GM23338 (cell line): ENCODE measurements around the gene CDH4. TPM values are rescaled to one million over a fixed set of nuclear protein-coding genes. Genes with fewer than 3 reads are reported as not detected.

Experiments used
- ATAC-seq: fragments of 200-7000 bp; cut with Tn5 transposase; 3 replicates; pipeline ENCODE4 v1.9.1; 2020
- DNase-seq: peaks from one replicate; pipeline ENCODE4 v3.0.0-alpha.2; 2015; ENCODE audit warnings: low spot score
- H2AFZ ChIP-seq: fragments of 200-600 bp; sonication (generic); 2 replicates; pipeline ENCODE4 v1.8.0; 2016; ENCODE audit warnings: antibody characterized with exemption, mild to moderate bottlenecking, moderate library complexity
- H3F3A ChIP-seq: fragments of 200-600 bp; sonication (generic); replicated peaks from 2 replicates; pipeline ENCODE4 v1.8.0; 2017; ENCODE audit warnings: antibody characterized with exemption, mixed run types, low read depth
- H3K27ac ChIP-seq: fragments of 200-600 bp; sonication (generic); 2 replicates; pipeline ENCODE4 v1.6.1; 2016; ENCODE audit warnings: low read depth
- H3K27me3 ChIP-seq: fragments of 200-600 bp; sonication (generic); 2 replicates; pipeline ENCODE4 v1.8.0; 2016; ENCODE audit warnings: mild to moderate bottlenecking, mixed run types, moderate library complexity; ENCODE audit not compliant: insufficient read depth
- H3K36me3 ChIP-seq: fragments of 200-600 bp; sonication (generic); 2 replicates; pipeline ENCODE4 v1.8.0; 2016; ENCODE audit warnings: mild to moderate bottlenecking; ENCODE audit not compliant: insufficient read depth
- H3K4me1 ChIP-seq: fragments of 200-600 bp; sonication (generic); 2 replicates; pipeline ENCODE4 v1.8.0; 2016; ENCODE audit warnings: mild to moderate bottlenecking, moderate library complexity; ENCODE audit not compliant: insufficient read depth
- H3K4me2 ChIP-seq: fragments of 200-600 bp; sonication (generic); 2 replicates; pipeline ENCODE4 v1.7.1; 2017; ENCODE audit warnings: mixed run types
- H3K4me3 ChIP-seq: fragments of 200-600 bp; sonication (generic); 2 replicates; pipeline ENCODE4 v1.6.1; 2016; ENCODE audit warnings: mixed run types
- H3K79me2 ChIP-seq: fragments of 200-600 bp; sonication (generic); replicated peaks from 2 replicates; pipeline ENCODE4 v1.8.0; 2017; ENCODE audit warnings: mild to moderate bottlenecking; ENCODE audit not compliant: insufficient read depth
- H3K9me2 ChIP-seq: fragments of 200-600 bp; sonication (generic); 2 replicates; pipeline ENCODE4 v1.8.0; 2017; ENCODE audit not compliant: insufficient read depth
- H4K20me1 ChIP-seq: fragments of 200-600 bp; sonication (generic); replicated peaks from 2 replicates; pipeline ENCODE4 v1.8.0; 2017; ENCODE audit warnings: mild to moderate bottlenecking; ENCODE audit not compliant: insufficient read depth
- H3K27ac Mint-ChIP-seq: 2 replicates; pipeline ENCODE4 v1.8.0; 2020; ENCODE audit warnings: inconsistent platforms, mild to moderate bottlenecking, moderate library complexity, mixed read lengths
- H3K27me3 Mint-ChIP-seq: 3 replicates; pipeline ENCODE4 v1.8.0; 2022; ENCODE audit warnings: low read depth, mild to moderate bottlenecking, moderate library complexity, mixed read lengths, inconsistent platforms; ENCODE audit not compliant: insufficient read depth, poor library complexity
- H3K36me3 Mint-ChIP-seq: 3 replicates; pipeline ENCODE4 v1.8.0; 2021; ENCODE audit warnings: low read depth, mild to moderate bottlenecking, inconsistent platforms, moderate library complexity, mixed read lengths
- H3K4me1 Mint-ChIP-seq: 3 replicates; pipeline ENCODE4 v1.8.0; 2020; ENCODE audit warnings: mild to moderate bottlenecking, inconsistent platforms, mixed read lengths
- H3K4me3 Mint-ChIP-seq: 3 replicates; pipeline ENCODE4 v1.8.0; 2021; ENCODE audit warnings: moderate library complexity, mild to moderate bottlenecking, inconsistent platforms, mixed read lengths
- H3K9me3 Mint-ChIP-seq: 3 replicates; pipeline ENCODE4 v1.8.0; 2020; ENCODE audit warnings: moderate library complexity, mild to moderate bottlenecking, inconsistent platforms, mixed read lengths
- CREB1 ChIP-seq: fragments of 250-450 bp; sonication (Bioruptor Pico); IDR thresholded peaks from 2 replicates; pipeline ENCODE4 v1.5.0; 2020; ENCODE audit warnings: low read depth, mild to moderate bottlenecking, moderate library complexity
- CTCF ChIP-seq, 2 experiments: fragments of 200-600 bp in 1 of 2; sonication (generic) in 1 of 2; conservative IDR thresholded peaks; 2 replicates each; pipeline versions ENCODE4 v1.5.1 to v1.6.1; 2016 to 2017; ENCODE audit warnings: antibody characterized with exemption in 2 of 2, low read depth in 2 of 2, mild to moderate bottlenecking in 2 of 2, moderate library complexity in 1 of 2
- EZH2phosphoT487 ChIP-seq: fragments of 200-600 bp; sonication (generic); IDR thresholded peaks from one replicate; pipeline ENCODE4 v1.8.1; 2018; ENCODE audit warnings: antibody characterized with exemption; ENCODE audit not compliant: unreplicated experiment
- JUNB ChIP-seq: IDR thresholded peaks from one replicate; pipeline ENCODE4 v1.6.1; 2016; ENCODE audit warnings: antibody characterized with exemption; ENCODE audit not compliant: unreplicated experiment
- POLR2AphosphoS5 ChIP-seq: IDR thresholded peaks from 2 replicates; pipeline ENCODE4 v1.6.1; 2016; ENCODE audit warnings: antibody characterized with exemption, low read depth
- REST ChIP-seq: IDR thresholded peaks from one replicate; pipeline ENCODE4 v1.6.1; 2018; ENCODE audit warnings: antibody characterized with exemption; ENCODE audit not compliant: unreplicated experiment
- STAT1 ChIP-seq: IDR thresholded peaks from one replicate; pipeline ENCODE4 v1.6.1; 2016; ENCODE audit warnings: antibody characterized with exemption; ENCODE audit not compliant: unreplicated experiment
- ZNF331 ChIP-seq: fragments of 250-450 bp; sonication (Bioruptor Pico); IDR thresholded peaks from 2 replicates; pipeline ENCODE4 v1.5.0; 2020; ENCODE audit warnings: low read depth, mild to moderate bottlenecking, moderate library complexity
- polyA plus RNA-seq: library from polyadenylated mRNA; unstranded; fragments of >200 nt; fragmentation: Nextera tagmentation; extraction: Ambion mirVana; gene quantifications from 2 replicates; pipeline ENCODE4 v1.2.1, GENCODE V29; 2016
- total RNA-seq: library from RNA; depleted of rRNA; stranded (reverse); fragments of >200 nt; shearing (Covaris generic); gene quantifications from 2 replicates; pipeline ENCODE4 v1.2.3, GENCODE V29; 2014
- TF ChIP-seq, protein P1 (sequence below): IDR thresholded peaks from 2 replicates; pipeline ENCODE4 v1.6.1; 2016; ENCODE audit warnings: antibody characterized with exemption

The CDH4 gene
- total and polyA plus RNA-seq, 2 experiments from 2014 or later = 1.2 to 4.2 TPM

DNA sequence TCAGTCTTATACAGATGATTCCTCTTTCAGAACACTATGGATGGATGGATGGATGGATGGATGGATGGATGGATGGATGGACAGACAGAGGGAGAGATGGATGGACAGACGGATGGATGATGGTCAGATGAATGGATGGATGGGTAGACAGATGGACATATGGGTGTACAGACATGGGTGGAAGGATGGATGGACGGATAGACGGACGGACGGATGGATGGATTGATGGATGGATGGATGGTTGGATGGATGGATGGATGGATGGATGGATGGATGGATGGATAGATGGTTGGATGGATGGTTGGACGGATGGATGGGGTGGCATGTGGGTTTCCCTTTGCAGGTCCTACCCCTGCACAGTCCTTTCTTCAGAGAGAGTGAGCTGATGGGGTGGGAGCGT, 320.7 kb downstream of the CDH4 start (continued):
- TF ChIP-seq CREB1 (CRISPR knock-in tag) (no peak), JUNB (no peak), ZNF331 (CRISPR knock-in tag) (no peak), POLR2AphosphoS5 (no peak), CTCF (conservative IDR thresholded peaks at IDR 0.05; ENCODE audit: low read depth in 2 of 2) (no peak), STAT1 (no peak), REST (no peak)
- TF ChIP-seq, protein P1, sequence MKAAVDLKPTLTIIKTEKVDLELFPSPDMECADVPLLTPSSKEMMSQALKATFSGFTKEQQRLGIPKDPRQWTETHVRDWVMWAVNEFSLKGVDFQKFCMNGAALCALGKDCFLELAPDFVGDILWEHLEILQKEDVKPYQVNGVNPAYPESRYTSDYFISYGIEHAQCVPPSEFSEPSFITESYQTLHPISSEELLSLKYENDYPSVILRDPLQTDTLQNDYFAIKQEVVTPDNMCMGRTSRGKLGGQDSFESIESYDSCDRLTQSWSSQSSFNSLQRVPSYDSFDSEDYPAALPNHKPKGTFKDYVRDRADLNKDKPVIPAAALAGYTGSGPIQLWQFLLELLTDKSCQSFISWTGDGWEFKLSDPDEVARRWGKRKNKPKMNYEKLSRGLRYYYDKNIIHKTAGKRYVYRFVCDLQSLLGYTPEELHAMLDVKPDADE = no peak

- H3K4me1 Mint-ChIP-seq = peaks cover 6% of the 10 kb centered on the region; the same call in 2 of the 3 replicates
- H3K27me3 Mint-ChIP-seq = peaks cover 27% of the 10 kb centered on the region
- Histone ChIP-seq H3K27me3 (peaks cover 4% of the 10 kb centered on the region; the same call in 1 of the 2 replicates), H3F3A (no peaks in the 10 kb centered on the region), H3K79me2 (no peaks in the 10 kb centered on the region), H2AFZ (no peak overlapping the region), H3K9me2 (peaks cover 4% of the 10 kb centered on the region; the same call in 1 of the 2 replicates), H3K4me3 (no peak overlapping the region), H3K27ac (no peak overlapping the region), H4K20me1 (no peaks in the 10 kb centered on the region), H3K36me3 (no peaks in the 10 kb centered on the region), H3K4me2 (no peak overlapping the region), H3K4me1 (no peaks in the 10 kb centered on the region; the same call in 1 of the 2 replicates)
- TF ChIP-seq CREB1 (CRISPR knock-in tag) = no peak
- no peak for TF ChIP-seq EZH2phosphoT487
- ATAC-seq = no peak
- H3K9me3 Mint-ChIP-seq = no peaks in the 10 kb centered on the region; the same call in 2 of the 3 replicates
- no peaks in the 10 kb centered on the region; the same call in 2 of the 3 replicates for H3K36me3 Mint-ChIP-seq
- H3K4me3 Mint-ChIP-seq = no peak overlapping the region
- no peak overlapping the region for H3K27ac Mint-ChIP-seq
- DNase-seq = no peak
Measured at GRCh38 chr20:61573415-61574305, 321.6 kb downstream of the CDH4 start.
